KMS-11 (cell line): ENCODE measurements around the gene CELF4.

ENCODE experiments used
- H2AFZ ChIP-seq: fragments of 200-600 bp; sonication (generic); 2 replicates; pipeline ENCODE4 v1.6.1; 2016; ENCODE audit warnings: antibody characterized with exemption, mixed run types, low read depth
- H3K27ac ChIP-seq: fragments of 200-600 bp; sonication (generic); 2 replicates; pipeline ENCODE4 v1.6.1; 2016; ENCODE audit warnings: mild to moderate bottlenecking, mixed run types
- H3K27me3 ChIP-seq: fragments of 200-600 bp; sonication (generic); 2 replicates; pipeline ENCODE4 v1.6.1; 2017; ENCODE audit warnings: mild to moderate bottlenecking, low read depth, mixed run types, moderate library complexity; ENCODE audit not compliant: insufficient read depth
- H3K36me3 ChIP-seq: fragments of 200-600 bp; sonication (generic); 2 replicates; pipeline ENCODE4 v1.6.1; 2017; ENCODE audit warnings: mild to moderate bottlenecking, mixed run types; ENCODE audit not compliant: insufficient read depth
- H3K4me1 ChIP-seq: fragments of 200-600 bp; sonication (generic); 2 replicates; pipeline ENCODE4 v1.6.1; 2016; ENCODE audit warnings: mild to moderate bottlenecking, low read depth, mixed run types; ENCODE audit not compliant: poor library complexity, severe bottlenecking
- H3K4me2 ChIP-seq: fragments of 200-600 bp; sonication (generic); 2 replicates; pipeline ENCODE4 v1.7.0; 2016; ENCODE audit warnings: mild to moderate bottlenecking, mixed run types
- H3K4me3 ChIP-seq: fragments of 200-600 bp; sonication (generic); IDR thresholded peaks from 2 replicates; pipeline ENCODE4 v1.6.1; 2017; ENCODE audit warnings: low read depth, low read length, mixed read lengths; ENCODE audit not compliant: insufficient read depth
- H3K79me2 ChIP-seq: fragments of 200-600 bp; sonication (generic); 2 replicates; pipeline ENCODE4 v1.6.1; 2016; ENCODE audit warnings: low read depth, mixed run types; ENCODE audit not compliant: insufficient read depth
- H3K9ac ChIP-seq: fragments of 200-600 bp; sonication (generic); 2 replicates; pipeline ENCODE4 v1.6.1; 2016; ENCODE audit warnings: mild to moderate bottlenecking, mixed run types
- H4K20me1 ChIP-seq: fragments of 200-600 bp; sonication (generic); 2 replicates; pipeline ENCODE4 v1.6.1; 2016; ENCODE audit warnings: mild to moderate bottlenecking, mixed run types; ENCODE audit not compliant: insufficient read depth
- TF ChIP-seq, protein P1 (sequence below): fragments of 200-600 bp; sonication (generic); conservative IDR thresholded peaks from 2 replicates; pipeline ENCODE4 v1.6.1; 2017; ENCODE audit warnings: low read depth, mild to moderate bottlenecking, antibody characterized with exemption, low read length, moderate library complexity, mixed read lengths

Gene CELF4

DNA sequence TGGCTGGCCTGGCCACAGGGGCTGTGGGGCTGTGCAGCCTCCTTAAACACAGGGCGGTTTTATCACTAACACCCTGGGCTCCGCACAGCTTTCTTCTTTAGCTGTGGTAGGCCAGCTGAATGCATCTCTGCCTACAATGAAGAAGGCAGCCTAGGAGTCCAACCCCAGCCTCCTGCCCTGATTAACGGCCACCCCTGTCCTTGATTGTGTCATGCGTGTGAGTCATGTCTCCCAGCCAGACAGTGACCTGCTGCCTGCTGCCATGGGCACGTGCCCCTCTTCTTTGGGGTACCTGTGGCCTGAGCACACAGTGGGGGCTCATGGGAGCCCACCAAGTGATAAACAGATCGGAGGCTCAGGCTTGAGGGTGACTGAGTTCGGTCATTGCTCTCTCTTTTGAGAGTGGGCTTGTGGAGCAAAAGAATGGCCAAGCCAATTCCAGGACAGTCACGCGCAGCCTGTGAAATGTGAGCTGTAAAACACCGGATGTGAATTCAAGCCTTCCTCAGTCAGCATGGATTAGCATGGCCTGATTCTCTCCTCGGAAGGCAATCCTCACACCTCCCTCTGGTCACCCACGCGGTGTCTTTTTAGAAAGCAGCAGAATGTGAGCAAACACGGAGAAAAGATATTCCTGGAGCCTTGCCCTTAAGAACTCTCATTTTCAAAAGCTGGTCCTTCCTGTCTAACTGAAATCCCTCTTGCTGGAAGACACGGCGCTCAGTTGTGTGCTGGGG lies 144.1 kb downstream of the CELF4 start:
- Histone ChIP-seq H3K9ac (no peak overlapping the region), H3K36me3 (no peaks in the 10 kb centered on the region), H4K20me1 (no peaks in the 10 kb centered on the region), H2AFZ (no peak overlapping the region), H3K27ac (no peak overlapping the region), H3K27me3 (no peaks in the 10 kb centered on the region), H3K4me2 (no peak overlapping the region), H3K4me1 (no peaks in the 10 kb centered on the region), H3K79me2 (no peaks in the 10 kb centered on the region), H3K4me3 (no peak overlapping the region)
- TF ChIP-seq, protein P1, sequence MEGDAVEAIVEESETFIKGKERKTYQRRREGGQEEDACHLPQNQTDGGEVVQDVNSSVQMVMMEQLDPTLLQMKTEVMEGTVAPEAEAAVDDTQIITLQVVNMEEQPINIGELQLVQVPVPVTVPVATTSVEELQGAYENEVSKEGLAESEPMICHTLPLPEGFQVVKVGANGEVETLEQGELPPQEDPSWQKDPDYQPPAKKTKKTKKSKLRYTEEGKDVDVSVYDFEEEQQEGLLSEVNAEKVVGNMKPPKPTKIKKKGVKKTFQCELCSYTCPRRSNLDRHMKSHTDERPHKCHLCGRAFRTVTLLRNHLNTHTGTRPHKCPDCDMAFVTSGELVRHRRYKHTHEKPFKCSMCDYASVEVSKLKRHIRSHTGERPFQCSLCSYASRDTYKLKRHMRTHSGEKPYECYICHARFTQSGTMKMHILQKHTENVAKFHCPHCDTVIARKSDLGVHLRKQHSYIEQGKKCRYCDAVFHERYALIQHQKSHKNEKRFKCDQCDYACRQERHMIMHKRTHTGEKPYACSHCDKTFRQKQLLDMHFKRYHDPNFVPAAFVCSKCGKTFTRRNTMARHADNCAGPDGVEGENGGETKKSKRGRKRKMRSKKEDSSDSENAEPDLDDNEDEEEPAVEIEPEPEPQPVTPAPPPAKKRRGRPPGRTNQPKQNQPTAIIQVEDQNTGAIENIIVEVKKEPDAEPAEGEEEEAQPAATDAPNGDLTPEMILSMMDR: no peak

DNA sequence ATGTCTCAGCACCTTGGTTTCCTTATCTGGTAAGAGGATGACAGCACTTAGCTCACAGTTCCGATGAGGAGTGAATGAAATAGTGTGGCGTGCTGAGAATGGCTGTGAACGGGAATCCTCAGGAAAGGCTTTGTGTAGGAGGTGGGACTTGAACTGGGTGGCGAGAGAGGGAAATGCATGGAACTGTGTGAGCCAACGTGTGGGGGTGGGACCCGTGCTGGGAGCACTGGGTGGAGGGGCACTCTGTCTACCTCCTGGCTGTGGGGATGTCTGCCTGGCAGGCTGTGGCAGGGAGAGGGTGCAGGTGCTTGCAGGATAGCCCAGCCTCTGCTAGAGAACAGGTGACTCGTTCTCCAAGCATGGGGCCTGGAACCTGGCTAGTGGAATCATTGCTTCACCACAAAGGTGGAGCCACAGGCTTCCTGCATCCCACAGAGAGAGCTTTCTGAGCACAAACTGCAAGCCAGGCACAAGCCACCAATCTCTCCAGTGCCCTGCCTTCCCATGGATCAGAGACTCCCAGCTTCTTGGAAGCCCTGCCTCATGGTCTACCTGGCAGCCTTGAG lies 145.2 kb downstream of the CELF4 start:
- H4K20me1 ChIP-seq: no peaks in the 10 kb centered on the region
- no peak overlapping the region for H3K4me2 ChIP-seq
- H2AFZ ChIP-seq: no peak overlapping the region
- H3K4me3 ChIP-seq: no peak overlapping the region
- TF ChIP-seq, protein P1: no peak
- H3K79me2 ChIP-seq: no peaks in the 10 kb centered on the region
- no peaks in the 10 kb centered on the region for H3K27me3 ChIP-seq
- H3K36me3 ChIP-seq: no peaks in the 10 kb centered on the region
- H3K4me1 ChIP-seq: no peaks in the 10 kb centered on the region
- no peak overlapping the region for H3K27ac ChIP-seq
- H3K9ac ChIP-seq: no peak overlapping the region

DNA sequence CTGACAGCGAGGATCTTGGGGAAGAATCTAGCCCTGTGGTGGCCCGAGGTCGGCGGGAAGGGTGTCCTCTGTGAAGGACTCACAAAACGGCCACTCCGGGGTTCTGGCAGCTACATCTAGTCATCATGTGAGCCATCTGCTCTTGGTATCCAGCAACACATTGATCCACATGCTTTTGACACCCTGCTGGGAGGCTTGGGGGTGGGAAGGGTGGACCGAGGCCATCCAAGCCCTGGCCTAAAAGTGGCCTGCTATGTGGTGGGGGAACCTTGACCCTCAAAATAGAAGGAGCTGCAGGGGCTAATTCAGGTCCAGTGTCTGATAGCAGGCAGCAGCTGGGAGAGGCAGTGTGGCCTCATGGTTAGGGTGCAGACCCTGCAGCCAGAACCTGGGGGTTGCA lies 145.7 kb downstream of the CELF4 start:
- Histone ChIP-seq H3K4me2 (no peak overlapping the region), H3K9ac (no peak overlapping the region), H3K79me2 (no peaks in the 10 kb centered on the region), H2AFZ (no peak overlapping the region), H3K36me3 (no peaks in the 10 kb centered on the region), H4K20me1 (no peaks in the 10 kb centered on the region), H3K4me1 (no peaks in the 10 kb centered on the region), H3K4me3 (no peak overlapping the region), H3K27ac (no peak overlapping the region), H3K27me3 (no peaks in the 10 kb centered on the region)
- TF ChIP-seq, protein P1: no peak

DNA sequence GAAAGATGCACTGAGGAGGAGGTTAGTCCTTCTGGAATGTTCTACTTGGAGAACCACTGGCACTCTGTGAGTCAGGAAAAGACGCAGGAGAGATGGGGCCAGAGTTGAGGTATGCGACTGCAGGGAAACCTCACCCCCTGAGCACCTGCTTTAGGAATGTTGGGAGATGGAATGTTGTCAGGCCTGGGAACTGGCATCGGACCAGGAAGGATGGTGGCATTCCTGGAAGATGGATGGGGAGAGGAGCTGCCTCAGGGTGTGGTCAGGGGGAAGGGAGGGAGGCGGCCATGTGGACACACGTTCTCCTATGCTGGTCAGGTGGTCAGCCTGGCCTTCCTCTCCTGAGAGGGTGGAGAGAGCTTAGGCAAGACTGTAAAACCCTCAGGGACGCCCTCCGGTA lies 146.3 kb downstream of the CELF4 start:
- H3K9ac ChIP-seq: no peak overlapping the region
- no peak overlapping the region for H3K4me3 ChIP-seq
- H3K4me1 ChIP-seq: no peaks in the 10 kb centered on the region
- H3K79me2 ChIP-seq: no peaks in the 10 kb centered on the region
- no peaks in the 10 kb centered on the region for H4K20me1 ChIP-seq
- no peak overlapping the region for H3K27ac ChIP-seq
- no peaks in the 10 kb centered on the region for H3K27me3 ChIP-seq
- TF ChIP-seq, protein P1: no peak
- H2AFZ ChIP-seq: no peak overlapping the region
- no peaks in the 10 kb centered on the region for H3K36me3 ChIP-seq
- no peak overlapping the region for H3K4me2 ChIP-seq
